GM23338 (cell line): ENCODE data around the gene SELENOS.

ENCODE experiments used
- CREB1 ChIP-seq: fragments of 250-450 bp; sonication (Bioruptor Pico); IDR thresholded peaks from 2 replicates; pipeline ENCODE4 v1.5.0; 2020; ENCODE audit warnings: low read depth, mild to moderate bottlenecking, moderate library complexity
- CTCF ChIP-seq, 2 experiments: fragments of 200-600 bp in 1 of 2; sonication (generic) in 1 of 2; conservative IDR thresholded peaks; 2 replicates each; pipeline versions ENCODE4 v1.5.1 to v1.6.1; 2016 to 2017; ENCODE audit warnings: antibody characterized with exemption in 2 of 2, low read depth in 2 of 2, mild to moderate bottlenecking in 2 of 2, moderate library complexity in 1 of 2
- ETS1 ChIP-seq: IDR thresholded peaks from 2 replicates; pipeline ENCODE4 v1.6.1; 2016; ENCODE audit warnings: antibody characterized with exemption
- EZH2 ChIP-seq: fragments of 200-600 bp; sonication (generic); IDR thresholded peaks from one replicate; pipeline ENCODE4 v1.8.0; 2017; ENCODE audit warnings: antibody characterized with exemption, mild to moderate bottlenecking, low read depth; ENCODE audit not compliant: unreplicated experiment
- EZH2phosphoT487 ChIP-seq: fragments of 200-600 bp; sonication (generic); IDR thresholded peaks from one replicate; pipeline ENCODE4 v1.8.1; 2018; ENCODE audit warnings: antibody characterized with exemption; ENCODE audit not compliant: unreplicated experiment
- JUNB ChIP-seq: IDR thresholded peaks from one replicate; pipeline ENCODE4 v1.6.1; 2016; ENCODE audit warnings: antibody characterized with exemption; ENCODE audit not compliant: unreplicated experiment
- NANOG ChIP-seq: IDR thresholded peaks from 2 replicates; pipeline ENCODE4 v1.6.1; 2016; ENCODE audit warnings: antibody characterized with exemption, borderline replicate concordance
- POLR2AphosphoS5 ChIP-seq: IDR thresholded peaks from 2 replicates; pipeline ENCODE4 v1.6.1; 2016; ENCODE audit warnings: antibody characterized with exemption, low read depth
- REST ChIP-seq: IDR thresholded peaks from one replicate; pipeline ENCODE4 v1.6.1; 2018; ENCODE audit warnings: antibody characterized with exemption; ENCODE audit not compliant: unreplicated experiment
- STAT1 ChIP-seq: IDR thresholded peaks from one replicate; pipeline ENCODE4 v1.6.1; 2016; ENCODE audit warnings: antibody characterized with exemption; ENCODE audit not compliant: unreplicated experiment
- ZNF114 ChIP-seq: fragments of 250-450 bp; sonication (Bioruptor Pico); IDR thresholded peaks from 2 replicates; pipeline ENCODE4 v1.5.0; 2020; ENCODE audit warnings: mild to moderate bottlenecking, moderate library complexity
- ZNF331 ChIP-seq: fragments of 250-450 bp; sonication (Bioruptor Pico); IDR thresholded peaks from 2 replicates; pipeline ENCODE4 v1.5.0; 2020; ENCODE audit warnings: low read depth, mild to moderate bottlenecking, moderate library complexity
- ZNF462 ChIP-seq: fragments of 250-450 bp; sonication (Bioruptor Pico); IDR thresholded peaks from 2 replicates; pipeline ENCODE4 v1.5.0; 2020; ENCODE audit warnings: mild to moderate bottlenecking, moderate library complexity

GRCh38 chr15:101251830-101252820 lies 25.2 kb downstream of the SELENOS start, which contains the start of gene CHSY1:
- 0 out of 4 replicates have a peak, but pooled peaks of 1 of the 2 experiments have one; percentile 13 for TF ChIP-seq CTCF (conservative IDR thresholded peaks at IDR 0.05; ENCODE audit: low read depth in 2 of 2)
- TF ChIP-seq REST: no peak
- peak; percentile 69 for TF ChIP-seq POLR2AphosphoS5
- TF ChIP-seq EZH2phosphoT487: no peak
- peak; percentile 34 for TF ChIP-seq EZH2
- TF ChIP-seq JUNB: no peak
- peak; percentile 51 for TF ChIP-seq CREB1 (CRISPR knock-in tag)
- TF ChIP-seq ZNF114 (CRISPR knock-in tag): no peak
- no peak for TF ChIP-seq STAT1
- TF ChIP-seq ETS1: no peak
- no peak for TF ChIP-seq NANOG
- TF ChIP-seq ZNF462 (CRISPR knock-in tag): no peak
- no peak for TF ChIP-seq ZNF331
